OCI-LY1 (cell line): ENCODE results near the gene DNMBP.

Experiments used
- H2AFZ ChIP-seq: fragments of 200-600 bp; sonication (generic), shearing (Covaris generic); 2 replicates; pipeline ENCODE4 v1.6.0; 2014; ENCODE audit warnings: antibody characterized with exemption, mild to moderate bottlenecking, low read length
- H3F3A ChIP-seq: fragments of 200-600 bp; sonication (generic), shearing (Covaris generic); 2 replicates; pipeline ENCODE4 v1.6.0; 2014; ENCODE audit warnings: mild to moderate bottlenecking, antibody characterized with exemption, low read length, moderate library complexity; ENCODE audit not compliant: insufficient read depth
- H3K27ac ChIP-seq: fragments of 200-600 bp; sonication (generic); 2 replicates; pipeline ENCODE4 v1.5.1; 2014; ENCODE audit warnings: low read length, mixed run types, mild to moderate bottlenecking, low read depth; ENCODE audit not compliant: poor library complexity, severe bottlenecking
- H3K27me3 ChIP-seq: fragments of 200-600 bp; sonication (generic); 2 replicates; pipeline ENCODE4 v1.6.0; 2014; ENCODE audit warnings: antibody characterized with exemption, mild to moderate bottlenecking, low read length, moderate library complexity; ENCODE audit not compliant: insufficient read depth
- H3K36me3 ChIP-seq: fragments of 200-600 bp; sonication (generic); 2 replicates; pipeline ENCODE4 v1.6.1; 2014; ENCODE audit warnings: mild to moderate bottlenecking, antibody characterized with exemption, low read length, moderate library complexity, mixed read lengths; ENCODE audit not compliant: insufficient read depth
- H3K4me1 ChIP-seq: fragments of 200-600 bp; sonication (generic); 2 replicates; pipeline ENCODE4 v1.5.1; 2014; ENCODE audit warnings: mild to moderate bottlenecking, low read length, moderate library complexity; ENCODE audit not compliant: insufficient read depth, severe bottlenecking
- H3K4me2 ChIP-seq: fragments of 200-600 bp; sonication (generic), shearing (Covaris generic); 2 replicates; pipeline ENCODE4 v1.6.1; 2014; ENCODE audit warnings: low read length
- H3K4me3 ChIP-seq: fragments of 200-600 bp; sonication (generic); 2 replicates; pipeline ENCODE4 v1.5.1; 2014; ENCODE audit warnings: low read length, low read depth, mild to moderate bottlenecking, mixed read lengths; ENCODE audit not compliant: poor library complexity, severe bottlenecking
- H3K79me2 ChIP-seq: fragments of 200-600 bp; shearing (Covaris generic); 2 replicates; pipeline ENCODE4 v1.6.1; 2016; ENCODE audit warnings: mixed run types, low read length, mixed read lengths; ENCODE audit not compliant: insufficient read depth
- H3K9ac ChIP-seq: fragments of 200-600 bp; sonication (generic), shearing (Covaris generic); 2 replicates; pipeline ENCODE4 v1.6.1; 2014; ENCODE audit warnings: mild to moderate bottlenecking, low read length, mixed read lengths
- H3K9me2 ChIP-seq: fragments of 200-600 bp; sonication (generic), shearing (Covaris generic); 2 replicates; pipeline ENCODE4 v1.6.1; 2014; ENCODE audit warnings: low read depth, mild to moderate bottlenecking, low read length, mixed read lengths
- H3K9me3 ChIP-seq: fragments of 200-600 bp; shearing (Covaris generic); 2 replicates; pipeline ENCODE4 v1.6.1; 2014; ENCODE audit warnings: low read length, mixed read lengths
- H4K20me1 ChIP-seq: fragments of 200-600 bp; sonication (generic), shearing (Covaris generic); 2 replicates; pipeline ENCODE4 v1.6.0; 2016; ENCODE audit warnings: mild to moderate bottlenecking, low read length; ENCODE audit not compliant: insufficient read depth
- EZH2 ChIP-seq: fragments of 200-600 bp; sonication (generic), shearing (Covaris generic); IDR thresholded peaks from 2 replicates; pipeline ENCODE4 v1.8.0; 2017; ENCODE audit warnings: borderline replicate concordance, mixed run types, mild to moderate bottlenecking, antibody characterized with exemption, low read length, moderate library complexity, mixed read lengths
- TF ChIP-seq, protein P1 (sequence below): fragments of 200-600 bp; sonication (generic), shearing (Covaris generic); IDR thresholded peaks from 2 replicates; pipeline ENCODE4 v1.5.1; 2017; ENCODE audit warnings: mild to moderate bottlenecking, antibody characterized with exemption, low read length, moderate library complexity, mixed read lengths

DNMBP gene

GRCh38 chr10:99920486-99920885 is 89.3 kb downstream of the DNMBP start:
- H3K4me1 ChIP-seq = peaks cover 9% of the 10 kb centered on the region
- no peaks in the 10 kb centered on the region for H4K20me1 ChIP-seq
- H3K9me2 ChIP-seq = no peaks in the 10 kb centered on the region
- no peak overlapping the region for H3K27ac ChIP-seq
- H3K27me3 ChIP-seq = no peaks in the 10 kb centered on the region
- no peak overlapping the region for H3K4me3 ChIP-seq
- no peak overlapping the region for H2AFZ ChIP-seq
- no peaks in the 10 kb centered on the region for H3K9me3 ChIP-seq
- no peaks in the 10 kb centered on the region for H3F3A ChIP-seq
- H3K9ac ChIP-seq = no peak overlapping the region
- peaks cover 9% of the 10 kb centered on the region for H3K36me3 ChIP-seq
- no peaks in the 10 kb centered on the region for H3K79me2 ChIP-seq
- H3K4me2 ChIP-seq = no peak overlapping the region
- TF ChIP-seq EZH2 = no peak
- TF ChIP-seq, protein P1, sequence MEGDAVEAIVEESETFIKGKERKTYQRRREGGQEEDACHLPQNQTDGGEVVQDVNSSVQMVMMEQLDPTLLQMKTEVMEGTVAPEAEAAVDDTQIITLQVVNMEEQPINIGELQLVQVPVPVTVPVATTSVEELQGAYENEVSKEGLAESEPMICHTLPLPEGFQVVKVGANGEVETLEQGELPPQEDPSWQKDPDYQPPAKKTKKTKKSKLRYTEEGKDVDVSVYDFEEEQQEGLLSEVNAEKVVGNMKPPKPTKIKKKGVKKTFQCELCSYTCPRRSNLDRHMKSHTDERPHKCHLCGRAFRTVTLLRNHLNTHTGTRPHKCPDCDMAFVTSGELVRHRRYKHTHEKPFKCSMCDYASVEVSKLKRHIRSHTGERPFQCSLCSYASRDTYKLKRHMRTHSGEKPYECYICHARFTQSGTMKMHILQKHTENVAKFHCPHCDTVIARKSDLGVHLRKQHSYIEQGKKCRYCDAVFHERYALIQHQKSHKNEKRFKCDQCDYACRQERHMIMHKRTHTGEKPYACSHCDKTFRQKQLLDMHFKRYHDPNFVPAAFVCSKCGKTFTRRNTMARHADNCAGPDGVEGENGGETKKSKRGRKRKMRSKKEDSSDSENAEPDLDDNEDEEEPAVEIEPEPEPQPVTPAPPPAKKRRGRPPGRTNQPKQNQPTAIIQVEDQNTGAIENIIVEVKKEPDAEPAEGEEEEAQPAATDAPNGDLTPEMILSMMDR = no peak

DNA sequence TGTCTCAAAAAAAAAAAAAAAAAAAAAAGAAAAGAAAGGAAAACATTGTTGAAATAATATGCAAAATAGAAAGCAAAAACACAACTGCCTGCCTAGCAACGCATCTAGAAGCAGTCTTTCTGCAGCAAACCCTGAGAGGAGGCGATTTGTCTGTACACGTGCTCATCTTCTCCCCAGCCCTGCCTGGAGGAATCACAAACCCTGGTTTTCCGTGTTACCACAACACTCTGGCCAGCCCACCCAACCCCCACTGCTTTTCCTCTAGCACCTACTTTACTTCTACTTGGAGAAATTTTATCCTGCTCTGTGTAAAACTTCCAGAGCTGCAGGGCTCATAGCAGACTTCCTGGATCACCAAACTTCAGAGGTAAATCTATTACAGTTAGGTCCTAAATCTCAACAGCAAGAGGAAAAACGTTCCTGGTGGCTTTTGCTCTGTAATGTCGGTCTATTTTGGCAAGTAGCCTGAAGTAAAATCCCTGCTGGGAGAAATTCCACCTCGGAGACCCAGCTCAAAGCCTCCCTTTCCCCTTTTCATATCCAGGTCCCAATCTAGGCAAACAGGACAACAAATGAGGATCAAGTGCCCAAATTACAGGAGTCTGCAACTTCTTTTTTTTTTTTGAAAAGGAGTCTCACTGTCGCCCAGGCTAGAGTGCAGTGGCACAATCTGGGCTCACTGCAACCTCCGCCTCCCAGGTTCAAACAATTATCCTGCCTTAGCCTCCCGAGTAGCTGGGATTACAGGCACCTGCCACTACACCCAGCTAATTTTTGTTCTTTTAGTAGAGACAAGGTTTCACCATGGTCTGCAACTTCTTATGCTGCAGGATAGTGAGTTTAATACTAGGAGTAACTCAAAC is 91.6 kb downstream of the DNMBP start:
- no peaks in the 10 kb centered on the region for H3K79me2 ChIP-seq
- H3K4me1 ChIP-seq = peaks cover 9% of the 10 kb centered on the region
- no peaks in the 10 kb centered on the region for H4K20me1 ChIP-seq
- H3F3A ChIP-seq = no peaks in the 10 kb centered on the region
- no peaks in the 10 kb centered on the region for H3K27me3 ChIP-seq
- H3K4me2 ChIP-seq = no peak overlapping the region
- no peak for TF ChIP-seq EZH2
- TF ChIP-seq, protein P1 = no peak
- H3K4me3 ChIP-seq = no peak overlapping the region
- H3K9ac ChIP-seq = no peak overlapping the region
- H3K9me2 ChIP-seq = no peaks in the 10 kb centered on the region
- no peaks in the 10 kb centered on the region for H3K9me3 ChIP-seq
- H3K27ac ChIP-seq = peak overlapping the region; percentile 32
- no peak overlapping the region for H2AFZ ChIP-seq
- peaks cover 12% of the 10 kb centered on the region for H3K36me3 ChIP-seq

DNA sequence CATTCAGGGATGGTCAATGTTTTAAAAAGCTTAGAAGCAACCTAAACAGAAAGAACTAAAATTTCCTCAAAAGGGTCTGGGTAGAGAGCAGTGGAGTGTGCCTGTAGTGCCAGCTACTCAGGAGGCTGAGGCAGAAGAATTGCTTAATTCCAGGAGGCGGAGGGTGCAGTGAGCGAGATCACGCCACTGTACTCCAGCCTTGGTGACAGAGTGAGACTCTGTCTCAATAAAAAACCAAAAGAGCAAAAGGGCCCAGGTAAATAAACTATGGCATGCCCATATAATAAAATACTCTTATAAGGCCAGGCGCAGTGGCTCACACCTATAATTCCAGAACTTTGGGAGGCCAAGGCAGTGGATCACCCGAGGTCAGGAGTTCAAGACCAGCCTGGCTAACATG is 93.0 kb downstream of the DNMBP start:
- no peaks in the 10 kb centered on the region for H3F3A ChIP-seq
- peaks cover 9% of the 10 kb centered on the region for H3K4me1 ChIP-seq
- H4K20me1 ChIP-seq = no peaks in the 10 kb centered on the region
- H3K9ac ChIP-seq = no peak overlapping the region
- H3K36me3 ChIP-seq = peaks cover 12% of the 10 kb centered on the region
- H3K4me2 ChIP-seq = no peak overlapping the region
- H2AFZ ChIP-seq = no peak overlapping the region
- no peak overlapping the region for H3K27ac ChIP-seq
- no peaks in the 10 kb centered on the region for H3K27me3 ChIP-seq
- no peak overlapping the region for H3K4me3 ChIP-seq
- H3K9me3 ChIP-seq = no peaks in the 10 kb centered on the region
- no peaks in the 10 kb centered on the region for H3K79me2 ChIP-seq
- TF ChIP-seq, protein P1 = no peak
- TF ChIP-seq EZH2 = no peak
- H3K9me2 ChIP-seq = no peaks in the 10 kb centered on the region
